HL-60 (cell line): ENCODE results near the gene BCL7A.

Source experiments
- CTCF ChIP-seq: IDR thresholded peaks from one replicate; pipeline ENCODE4 v1.5.1; 2011; ENCODE audit warnings: low read length, control low read depth, inconsistent platforms; ENCODE audit not compliant: insufficient read depth
- POLR2AphosphoS5 ChIP-seq: IDR thresholded peaks from 2 replicates; pipeline ENCODE4 v1.6.1; 2012; ENCODE audit warnings: low read depth
- SPI1 ChIP-seq: IDR thresholded peaks from 2 replicates; pipeline ENCODE4 v1.6.1; 2012; ENCODE audit warnings: low read depth, mild to moderate bottlenecking, borderline replicate concordance

- TF ChIP-seq CTCF, result no peak
- TF ChIP-seq POLR2AphosphoS5, result no peak
- no peak for TF ChIP-seq SPI1
These were observed 6.7 kb downstream of the BCL7A start for GRCh38 chr12:122028165-122028904.
